Panc1 (cell line): ENCODE results near the gene NOP14.

Experiments
- POLR2AphosphoS5 ChIP-seq: IDR thresholded peaks from 2 replicates; pipeline ENCODE4 v1.6.1; 2012; ENCODE audit warnings: mild to moderate bottlenecking, low read depth, low read length, moderate library complexity
- SIN3A ChIP-seq: IDR thresholded peaks from 2 replicates; pipeline ENCODE4 v1.6.1; 2012; ENCODE audit warnings: low read depth, mild to moderate bottlenecking, low read length, moderate library complexity, borderline replicate concordance; ENCODE audit not compliant: insufficient read depth
- TCF7L2 ChIP-seq: IDR thresholded peaks from 2 replicates; pipeline ENCODE4 v1.6.1; 2011; ENCODE audit warnings: mild to moderate bottlenecking, low read depth, low read length, inconsistent platforms
- TF ChIP-seq, protein P1 (sequence below): fragments of 450-650 bp; IDR thresholded peaks from 2 replicates; pipeline ENCODE4 v1.5.1; 2017; ENCODE audit warnings: mild to moderate bottlenecking
- TF ChIP-seq, protein P2 (sequence below), 2 experiments: IDR thresholded peaks; 2 replicates each; pipeline ENCODE4 v1.6.1; 2011 to 2012; ENCODE audit warnings: low read depth in 2 of 2, control low read depth in 1 of 2, low read length in 1 of 2, mild to moderate bottlenecking in 1 of 2, moderate library complexity in 1 of 2; ENCODE audit not compliant: insufficient read depth in 1 of 2

DNA sequence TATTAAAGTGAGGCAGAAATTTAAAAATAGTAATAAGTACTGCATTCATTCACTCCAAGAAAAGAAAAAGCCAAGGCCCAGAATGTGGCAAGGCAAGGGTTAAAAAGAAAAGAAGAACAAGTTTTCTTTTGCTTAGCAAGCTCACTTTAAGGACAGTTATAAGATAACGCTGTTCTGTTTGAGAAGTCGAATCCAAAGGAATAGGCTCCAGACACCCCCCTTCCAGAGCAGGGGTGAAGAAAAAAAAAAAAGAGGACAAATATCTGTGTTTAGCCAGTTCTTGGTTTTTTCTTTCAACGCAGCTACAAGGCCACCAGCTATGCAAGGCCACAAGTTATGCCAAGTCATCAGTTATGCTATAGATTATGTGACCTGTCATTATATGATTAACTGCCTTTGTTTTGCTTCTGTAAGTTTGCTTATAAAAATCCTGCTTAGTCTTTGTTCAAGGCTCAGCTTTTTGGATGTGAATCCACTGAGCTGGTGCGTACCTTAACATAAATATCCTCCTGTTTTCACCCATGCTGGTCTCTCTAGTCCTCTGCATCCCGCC, 1.6 kb upstream of the NOP14 start:
- TF ChIP-seq SIN3A (no peak), TCF7L2 (no peak), POLR2AphosphoS5 (no peak)
- TF ChIP-seq, protein P1, sequence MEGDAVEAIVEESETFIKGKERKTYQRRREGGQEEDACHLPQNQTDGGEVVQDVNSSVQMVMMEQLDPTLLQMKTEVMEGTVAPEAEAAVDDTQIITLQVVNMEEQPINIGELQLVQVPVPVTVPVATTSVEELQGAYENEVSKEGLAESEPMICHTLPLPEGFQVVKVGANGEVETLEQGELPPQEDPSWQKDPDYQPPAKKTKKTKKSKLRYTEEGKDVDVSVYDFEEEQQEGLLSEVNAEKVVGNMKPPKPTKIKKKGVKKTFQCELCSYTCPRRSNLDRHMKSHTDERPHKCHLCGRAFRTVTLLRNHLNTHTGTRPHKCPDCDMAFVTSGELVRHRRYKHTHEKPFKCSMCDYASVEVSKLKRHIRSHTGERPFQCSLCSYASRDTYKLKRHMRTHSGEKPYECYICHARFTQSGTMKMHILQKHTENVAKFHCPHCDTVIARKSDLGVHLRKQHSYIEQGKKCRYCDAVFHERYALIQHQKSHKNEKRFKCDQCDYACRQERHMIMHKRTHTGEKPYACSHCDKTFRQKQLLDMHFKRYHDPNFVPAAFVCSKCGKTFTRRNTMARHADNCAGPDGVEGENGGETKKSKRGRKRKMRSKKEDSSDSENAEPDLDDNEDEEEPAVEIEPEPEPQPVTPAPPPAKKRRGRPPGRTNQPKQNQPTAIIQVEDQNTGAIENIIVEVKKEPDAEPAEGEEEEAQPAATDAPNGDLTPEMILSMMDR: no peak
- TF ChIP-seq, protein P2, sequence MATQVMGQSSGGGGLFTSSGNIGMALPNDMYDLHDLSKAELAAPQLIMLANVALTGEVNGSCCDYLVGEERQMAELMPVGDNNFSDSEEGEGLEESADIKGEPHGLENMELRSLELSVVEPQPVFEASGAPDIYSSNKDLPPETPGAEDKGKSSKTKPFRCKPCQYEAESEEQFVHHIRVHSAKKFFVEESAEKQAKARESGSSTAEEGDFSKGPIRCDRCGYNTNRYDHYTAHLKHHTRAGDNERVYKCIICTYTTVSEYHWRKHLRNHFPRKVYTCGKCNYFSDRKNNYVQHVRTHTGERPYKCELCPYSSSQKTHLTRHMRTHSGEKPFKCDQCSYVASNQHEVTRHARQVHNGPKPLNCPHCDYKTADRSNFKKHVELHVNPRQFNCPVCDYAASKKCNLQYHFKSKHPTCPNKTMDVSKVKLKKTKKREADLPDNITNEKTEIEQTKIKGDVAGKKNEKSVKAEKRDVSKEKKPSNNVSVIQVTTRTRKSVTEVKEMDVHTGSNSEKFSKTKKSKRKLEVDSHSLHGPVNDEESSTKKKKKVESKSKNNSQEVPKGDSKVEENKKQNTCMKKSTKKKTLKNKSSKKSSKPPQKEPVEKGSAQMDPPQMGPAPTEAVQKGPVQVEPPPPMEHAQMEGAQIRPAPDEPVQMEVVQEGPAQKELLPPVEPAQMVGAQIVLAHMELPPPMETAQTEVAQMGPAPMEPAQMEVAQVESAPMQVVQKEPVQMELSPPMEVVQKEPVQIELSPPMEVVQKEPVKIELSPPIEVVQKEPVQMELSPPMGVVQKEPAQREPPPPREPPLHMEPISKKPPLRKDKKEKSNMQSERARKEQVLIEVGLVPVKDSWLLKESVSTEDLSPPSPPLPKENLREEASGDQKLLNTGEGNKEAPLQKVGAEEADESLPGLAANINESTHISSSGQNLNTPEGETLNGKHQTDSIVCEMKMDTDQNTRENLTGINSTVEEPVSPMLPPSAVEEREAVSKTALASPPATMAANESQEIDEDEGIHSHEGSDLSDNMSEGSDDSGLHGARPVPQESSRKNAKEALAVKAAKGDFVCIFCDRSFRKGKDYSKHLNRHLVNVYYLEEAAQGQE (IDR thresholded peaks at IDR 0.05; ENCODE audit: insufficient read depth in 1 of 2, low read depth in 2 of 2, low read length in 1 of 2): no peak
